Osteoblast (primary cell): ENCODE measurements around the gene RBP4. TPM values are rescaled to one million over a fixed set of nuclear protein-coding genes. Genes with fewer than 3 reads are reported as not detected.

Source experiments
- DNase-seq: peaks from one replicate; pipeline ENCODE4 v3.0.0; 2011; ENCODE audit warnings: low spot score, mixed read lengths; ENCODE audit not compliant: insufficient read length; ENCODE audit errors: missing footprints
- H2AFZ ChIP-seq: 2 replicates; pipeline ENCODE4 v1.6.0; 2011; ENCODE audit warnings: mild to moderate bottlenecking, low read length
- H3K27ac ChIP-seq: 2 replicates; pipeline ENCODE4 v1.5.1; 2011; ENCODE audit warnings: mild to moderate bottlenecking, low read depth, low read length, moderate library complexity
- H3K27me3 ChIP-seq: 2 replicates; pipeline ENCODE4 v1.6.0; 2012; ENCODE audit warnings: mild to moderate bottlenecking, control low read depth, inconsistent platforms, low read length, moderate library complexity; ENCODE audit not compliant: insufficient read depth
- H3K36me3 ChIP-seq: 2 replicates; pipeline ENCODE4 v1.5.1; 2011; ENCODE audit warnings: mild to moderate bottlenecking, low read length, control low read depth, moderate library complexity; ENCODE audit not compliant: insufficient read depth
- H3K4me1 ChIP-seq: 2 replicates; pipeline ENCODE4 v1.5.1; 2011; ENCODE audit warnings: mild to moderate bottlenecking, low read length, control low read depth, moderate library complexity; ENCODE audit not compliant: insufficient read depth
- H3K4me2 ChIP-seq: 2 replicates; pipeline ENCODE4 v1.6.0; 2011; ENCODE audit warnings: mild to moderate bottlenecking, low read length; ENCODE audit not compliant: insufficient read depth
- H3K4me3 ChIP-seq: fragments of 200-600 bp; sonication (generic); 3 replicates; pipeline ENCODE4 v1.5.1; 2012; ENCODE audit warnings: mild to moderate bottlenecking, low read length, inconsistent platforms; ENCODE audit not compliant: insufficient read depth
- H3K79me2 ChIP-seq: 2 replicates; pipeline ENCODE4 v1.6.0; 2012; ENCODE audit warnings: mild to moderate bottlenecking, low read length, control low read depth, inconsistent platforms; ENCODE audit not compliant: insufficient read depth
- H3K9me3 ChIP-seq: 2 replicates; pipeline ENCODE4 v1.5.1; 2011; ENCODE audit warnings: low read depth, low read length, control low read depth
- H4K20me1 ChIP-seq: 2 replicates; pipeline ENCODE4 v1.6.0; 2012; ENCODE audit warnings: mild to moderate bottlenecking, low read length, control low read depth; ENCODE audit not compliant: insufficient read depth
- total RNA-seq: library from RNA; depleted of rRNA; stranded (reverse); fragments of >200 nt; gene quantifications from 2 replicates; pipeline ENCODE4 v1.2.3, GENCODE V29; 2012
- TF ChIP-seq, protein P1 (sequence below): IDR thresholded peaks from 2 replicates; pipeline ENCODE4 v1.5.1; 2011; ENCODE audit warnings: mild to moderate bottlenecking, low read depth, low read length, moderate library complexity; ENCODE audit errors: extremely low read depth

Gene RBP4
- total RNA-seq, 1 donor, result 3.3 TPM

- no peak for DNase-seq
- TF ChIP-seq, protein P1, sequence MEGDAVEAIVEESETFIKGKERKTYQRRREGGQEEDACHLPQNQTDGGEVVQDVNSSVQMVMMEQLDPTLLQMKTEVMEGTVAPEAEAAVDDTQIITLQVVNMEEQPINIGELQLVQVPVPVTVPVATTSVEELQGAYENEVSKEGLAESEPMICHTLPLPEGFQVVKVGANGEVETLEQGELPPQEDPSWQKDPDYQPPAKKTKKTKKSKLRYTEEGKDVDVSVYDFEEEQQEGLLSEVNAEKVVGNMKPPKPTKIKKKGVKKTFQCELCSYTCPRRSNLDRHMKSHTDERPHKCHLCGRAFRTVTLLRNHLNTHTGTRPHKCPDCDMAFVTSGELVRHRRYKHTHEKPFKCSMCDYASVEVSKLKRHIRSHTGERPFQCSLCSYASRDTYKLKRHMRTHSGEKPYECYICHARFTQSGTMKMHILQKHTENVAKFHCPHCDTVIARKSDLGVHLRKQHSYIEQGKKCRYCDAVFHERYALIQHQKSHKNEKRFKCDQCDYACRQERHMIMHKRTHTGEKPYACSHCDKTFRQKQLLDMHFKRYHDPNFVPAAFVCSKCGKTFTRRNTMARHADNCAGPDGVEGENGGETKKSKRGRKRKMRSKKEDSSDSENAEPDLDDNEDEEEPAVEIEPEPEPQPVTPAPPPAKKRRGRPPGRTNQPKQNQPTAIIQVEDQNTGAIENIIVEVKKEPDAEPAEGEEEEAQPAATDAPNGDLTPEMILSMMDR, result no peak
- H4K20me1 ChIP-seq, result no peaks in the 10 kb centered on the region
- no peaks in the 10 kb centered on the region for H3K4me1 ChIP-seq
- no peaks in the 10 kb centered on the region for H3K36me3 ChIP-seq
- no peak overlapping the region for H3K4me3 ChIP-seq
- peaks cover 2% of the 10 kb centered on the region for H3K9me3 ChIP-seq
- H3K27ac ChIP-seq, result no peak overlapping the region
- no peaks in the 10 kb centered on the region for H3K79me2 ChIP-seq
- no peak overlapping the region for H2AFZ ChIP-seq
- H3K27me3 ChIP-seq, result peaks cover 12% of the 10 kb centered on the region
- no peak overlapping the region for H3K4me2 ChIP-seq
Observed at GRCh38 chr10:93579089-93579488, 21.9 kb downstream of the RBP4 start.

- H3K27ac ChIP-seq, result no peak overlapping the region
- peaks cover 26% of the 10 kb centered on the region for H3K27me3 ChIP-seq
- no peak overlapping the region for H2AFZ ChIP-seq
- peaks cover 2% of the 10 kb centered on the region for H3K9me3 ChIP-seq
- H3K36me3 ChIP-seq, result no peaks in the 10 kb centered on the region
- H3K4me1 ChIP-seq, result no peaks in the 10 kb centered on the region
- H4K20me1 ChIP-seq, result no peaks in the 10 kb centered on the region
- no peak overlapping the region for H3K4me3 ChIP-seq
- H3K4me2 ChIP-seq, result no peak overlapping the region
- H3K79me2 ChIP-seq, result no peaks in the 10 kb centered on the region
- DNase-seq, result no peak
- TF ChIP-seq, protein P1, result no peak
Observed at GRCh38 chr10:93577565-93577964, 23.5 kb downstream of the RBP4 start.

DNA sequence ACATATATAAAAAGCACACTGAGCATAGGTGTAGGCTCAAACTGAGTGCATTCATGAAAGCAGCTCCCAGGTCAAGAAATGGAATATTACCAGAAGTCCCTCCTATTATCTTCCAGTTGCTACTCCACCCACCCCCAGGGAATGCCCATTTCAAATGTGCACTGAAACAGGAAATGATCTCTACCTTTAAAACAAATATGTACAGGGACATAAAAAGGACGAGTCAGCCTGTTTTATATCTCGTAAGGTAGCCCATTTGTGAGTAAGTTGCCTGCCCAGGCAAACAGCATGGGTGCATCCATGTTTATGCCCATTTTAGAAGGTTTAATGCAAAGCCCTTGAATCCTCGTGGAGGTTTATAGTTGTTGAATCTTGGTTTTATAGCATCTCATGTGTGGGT lies 24.1 kb downstream of the RBP4 start:
- DNase-seq, result no peak
- peaks cover 2% of the 10 kb centered on the region for H3K9me3 ChIP-seq
- no peak overlapping the region for H3K27ac ChIP-seq
- TF ChIP-seq, protein P1, result no peak
- no peaks in the 10 kb centered on the region for H3K4me1 ChIP-seq
- no peaks in the 10 kb centered on the region for H3K79me2 ChIP-seq
- H4K20me1 ChIP-seq, result no peaks in the 10 kb centered on the region
- H2AFZ ChIP-seq, result no peak overlapping the region
- no peaks in the 10 kb centered on the region for H3K36me3 ChIP-seq
- H3K4me3 ChIP-seq, result no peak overlapping the region
- peaks cover 33% of the 10 kb centered on the region for H3K27me3 ChIP-seq
- no peak overlapping the region for H3K4me2 ChIP-seq

DNA sequence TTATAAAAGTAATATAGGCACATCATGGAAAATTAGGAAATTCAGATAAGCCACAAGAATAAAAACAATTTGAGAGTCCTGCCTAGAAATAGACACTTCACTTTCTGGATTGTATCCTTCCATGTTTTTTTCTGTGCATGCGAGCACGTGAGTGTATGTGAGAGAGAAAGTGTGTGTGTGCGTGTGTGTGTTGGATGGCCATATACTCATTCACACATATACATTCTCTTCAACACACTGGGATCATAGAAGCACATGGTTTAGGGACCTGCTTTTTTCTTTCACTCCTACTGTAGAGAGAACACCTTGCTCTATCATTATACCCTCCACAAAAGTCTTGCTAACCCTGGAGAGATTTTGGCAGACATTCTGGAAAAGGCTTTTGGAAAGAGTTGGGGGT lies 27.1 kb downstream of the RBP4 start:
- H3K4me3 ChIP-seq, result no peak overlapping the region
- peaks cover 54% of the 10 kb centered on the region for H3K27me3 ChIP-seq
- H3K9me3 ChIP-seq, result no peaks in the 10 kb centered on the region
- no peak overlapping the region for H2AFZ ChIP-seq
- DNase-seq, result no peak
- H3K4me2 ChIP-seq, result no peak overlapping the region
- no peaks in the 10 kb centered on the region for H3K4me1 ChIP-seq
- no peaks in the 10 kb centered on the region for H3K79me2 ChIP-seq
- H3K36me3 ChIP-seq, result no peaks in the 10 kb centered on the region
- TF ChIP-seq, protein P1, result no peak
- H3K27ac ChIP-seq, result no peak overlapping the region
- no peaks in the 10 kb centered on the region for H4K20me1 ChIP-seq
